Activated T-cell treated with anti-CD3 and anti-CD28 coated beads, Interleukin-2, amount 50 U/mL, for 1 hour (primary cell): Measurements from ENCODE around the gene CADM2.
"Not testable (repeated sequence)": the region's sequence is repeated elsewhere in the genome, so short reads cannot be mapped to it uniquely, and the experiment has no call there.

Experiments used
- DNase-seq: peaks from one replicate; pipeline ENCODE4 v3.0.0-alpha.2; 2020

CADM2 gene

DNA sequence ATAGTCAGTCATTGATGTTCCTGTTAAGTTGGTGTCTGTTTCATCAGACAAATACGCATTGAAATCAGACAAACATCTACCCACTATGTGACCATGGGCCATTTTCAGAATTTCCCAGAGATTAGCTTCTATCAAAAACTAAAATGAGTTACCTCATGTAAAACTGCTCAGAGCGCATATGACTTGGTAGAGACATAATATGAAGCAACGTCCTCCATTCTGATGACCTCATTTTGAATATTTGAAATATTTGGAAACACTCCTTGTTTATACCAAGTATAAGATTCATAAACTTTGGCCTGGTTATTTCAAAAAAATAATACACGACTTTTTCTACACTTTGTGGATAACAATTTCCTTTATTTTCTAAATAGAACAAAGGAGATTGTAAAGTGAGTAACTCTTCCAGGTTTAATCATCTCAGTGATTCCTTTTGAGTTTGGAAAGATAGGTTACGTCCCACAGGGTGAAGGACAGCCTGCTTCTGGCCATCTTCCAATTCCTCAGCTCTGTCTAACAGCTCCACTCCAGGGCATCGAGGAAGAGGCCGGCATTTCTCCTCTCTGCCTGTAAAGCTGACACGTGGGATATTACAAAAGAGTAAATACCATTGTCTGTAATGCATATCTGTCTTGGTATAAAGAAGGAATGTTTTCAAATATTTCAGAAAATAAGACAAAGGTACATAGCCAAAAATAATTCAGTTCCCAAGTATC lies 122.6 kb downstream of the CADM2 start:
- no peak for DNase-seq

DNA sequence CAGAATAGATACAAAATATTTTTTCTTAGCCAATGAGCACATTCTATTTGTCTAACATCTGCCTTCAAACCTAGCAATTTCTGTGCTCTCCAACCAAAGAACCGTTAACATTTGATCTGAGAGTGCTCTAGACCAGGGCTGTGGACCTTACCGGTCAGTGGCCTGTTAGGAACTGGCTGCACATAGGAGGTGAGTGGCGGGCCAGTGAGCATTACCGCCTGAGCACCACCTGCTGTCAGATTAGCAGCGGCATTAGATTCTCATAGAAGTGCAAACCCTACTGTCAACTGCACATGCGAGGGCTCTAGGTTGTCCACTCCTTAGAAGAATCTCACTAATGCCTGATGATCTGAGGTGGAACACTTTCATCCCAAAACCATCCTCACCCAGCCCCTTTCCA lies 131.7 kb downstream of the CADM2 start:
- DNase-seq, result no peak

- DNase-seq, result no peak
Measured at GRCh38 chr3:85100316-85100715, 141.5 kb downstream of the CADM2 start.

DNA sequence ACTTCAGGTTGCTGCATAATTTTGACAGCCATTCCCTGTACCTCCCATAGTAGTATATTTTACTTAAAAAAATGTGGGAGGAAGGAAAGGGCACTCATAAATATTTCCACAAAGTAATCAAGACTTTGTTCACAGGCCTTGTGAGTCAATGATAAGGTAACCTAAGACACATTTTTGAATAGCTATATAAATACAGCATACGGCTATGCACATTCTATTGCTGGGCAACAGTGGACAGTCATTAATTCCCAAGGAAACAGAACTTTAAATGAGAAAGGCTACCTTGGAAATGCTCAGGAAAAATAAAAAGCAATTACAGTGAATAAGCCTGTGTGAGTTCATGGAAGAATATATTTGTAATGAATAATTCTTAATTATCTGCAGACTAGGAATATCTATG lies 144.0 kb downstream of the CADM2 start:
- DNase-seq, result no peak

DNA sequence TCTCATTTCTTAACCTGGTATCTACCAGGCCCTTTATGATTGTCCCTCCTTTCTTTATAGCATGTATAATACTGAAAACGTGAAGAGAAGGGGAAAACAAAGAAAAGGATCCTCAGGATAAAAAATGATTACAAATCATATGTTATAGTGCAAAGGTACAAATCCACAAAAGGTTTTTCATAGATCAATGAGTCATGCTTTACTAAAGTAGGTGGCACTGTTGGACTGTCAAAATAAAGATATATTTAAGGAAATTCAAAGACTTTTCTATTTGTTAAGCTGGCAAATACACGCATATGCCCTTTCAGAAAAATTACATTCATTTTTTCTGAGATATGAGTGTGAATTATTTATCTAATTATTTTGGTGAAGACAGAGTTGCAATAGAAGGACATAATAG lies 151.6 kb downstream of the CADM2 start:
- DNase-seq, result no peak

GRCh38 chr3:85120879-85121278 lies 162.1 kb downstream of the CADM2 start:
- DNase-seq, result no peak

GRCh38 chr3:85132864-85133263 lies 174.1 kb downstream of the CADM2 start:
- not testable (repeated sequence) for DNase-seq

DNA sequence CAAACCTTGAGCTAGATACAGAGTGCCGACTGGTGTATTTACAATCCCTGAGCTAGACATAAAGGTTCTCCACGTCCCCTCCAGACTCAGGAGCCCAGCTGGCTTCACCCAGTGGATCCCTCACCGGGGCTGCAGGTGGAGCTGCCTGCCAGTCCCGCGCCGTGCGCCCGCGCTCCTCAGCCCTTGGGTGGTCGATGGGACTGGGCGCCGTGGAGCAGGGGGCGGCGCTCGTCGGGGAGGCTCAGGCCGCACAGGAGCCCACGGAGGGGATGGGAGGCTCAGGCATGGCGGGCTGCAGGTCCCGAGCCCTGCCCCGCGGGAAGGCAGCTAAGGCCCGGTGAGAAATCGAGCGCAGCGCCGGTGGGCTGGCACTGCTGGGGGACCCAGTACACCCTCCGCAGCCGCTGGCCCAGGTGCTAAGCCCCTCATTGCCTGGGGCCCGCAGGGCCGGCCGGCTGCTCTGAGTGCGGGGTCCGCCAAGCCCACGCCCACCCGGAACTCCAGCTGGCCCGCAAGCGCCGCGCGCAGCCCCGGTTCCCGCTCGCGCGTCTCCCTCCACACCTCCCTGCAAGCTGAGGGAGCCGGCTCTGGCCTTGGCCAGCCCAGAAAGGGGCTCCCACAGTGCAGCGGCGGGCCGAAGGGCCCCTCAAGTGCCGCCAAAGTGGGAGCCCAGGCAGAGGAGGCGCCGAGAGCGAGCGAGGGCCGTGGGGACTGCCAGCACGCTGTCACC lies 175.1 kb downstream of the CADM2 start:
- not testable (repeated sequence) for DNase-seq

GRCh38 chr3:85142626-85143025 lies 183.8 kb downstream of the CADM2 start:
- no peak for DNase-seq

- no peak for DNase-seq
Measured at GRCh38 chr3:85148036-85148435, 189.2 kb downstream of the CADM2 start.

DNA sequence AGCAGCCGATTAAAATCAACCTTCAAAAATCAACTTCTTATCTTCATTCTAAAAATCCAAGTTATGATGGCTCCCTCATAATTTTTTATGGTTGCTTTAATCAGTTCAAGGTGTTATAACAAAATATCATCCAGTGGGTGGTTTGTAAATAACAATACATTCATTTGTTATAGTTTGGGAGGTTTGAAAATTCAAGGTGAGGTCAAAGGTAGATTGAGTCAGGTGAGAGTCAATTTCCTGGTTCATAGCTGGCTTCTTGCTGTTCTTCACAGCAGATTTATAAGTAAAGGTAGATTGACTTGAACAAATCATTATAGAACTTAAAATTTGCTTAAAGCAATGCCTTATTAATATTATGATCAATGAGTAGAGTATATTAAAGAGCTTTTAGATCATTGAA lies 192.8 kb downstream of the CADM2 start:
- no peak for DNase-seq

GRCh38 chr3:85153279-85153678 lies 194.5 kb downstream of the CADM2 start:
- not testable (repeated sequence) for DNase-seq

GRCh38 chr3:85159376-85159775 lies 200.6 kb downstream of the CADM2 start:
- DNase-seq, result no peak

DNA sequence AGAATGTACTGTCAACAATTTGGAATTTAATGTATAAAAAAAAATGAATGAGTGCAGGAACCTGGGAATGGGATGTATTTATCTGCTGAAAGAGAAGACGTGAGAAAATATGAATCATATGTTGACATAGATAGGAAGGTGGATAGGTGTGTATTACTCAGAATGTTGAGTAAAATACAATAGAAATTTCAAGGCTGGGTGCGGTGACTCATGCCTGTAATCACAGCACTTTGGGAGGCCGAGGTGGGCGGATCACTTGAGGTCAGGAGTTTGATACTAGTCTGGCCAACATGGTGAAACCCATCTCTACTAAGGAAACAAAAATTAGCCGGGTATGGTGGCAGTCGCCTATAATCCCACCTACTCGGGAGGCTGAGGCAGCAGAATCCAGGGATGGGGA lies 202.8 kb downstream of the CADM2 start:
- no peak for DNase-seq

- no peak for DNase-seq
Measured at GRCh38 chr3:85162905-85163304, 204.1 kb downstream of the CADM2 start.

- DNase-seq, result no peak
Measured at GRCh38 chr3:85164436-85164835, 205.6 kb downstream of the CADM2 start.

- DNase-seq, result no peak
Measured at GRCh38 chr3:85167576-85167975, 208.8 kb downstream of the CADM2 start.

GRCh38 chr3:85170646-85171045 lies 211.9 kb downstream of the CADM2 start:
- no peak for DNase-seq

DNA sequence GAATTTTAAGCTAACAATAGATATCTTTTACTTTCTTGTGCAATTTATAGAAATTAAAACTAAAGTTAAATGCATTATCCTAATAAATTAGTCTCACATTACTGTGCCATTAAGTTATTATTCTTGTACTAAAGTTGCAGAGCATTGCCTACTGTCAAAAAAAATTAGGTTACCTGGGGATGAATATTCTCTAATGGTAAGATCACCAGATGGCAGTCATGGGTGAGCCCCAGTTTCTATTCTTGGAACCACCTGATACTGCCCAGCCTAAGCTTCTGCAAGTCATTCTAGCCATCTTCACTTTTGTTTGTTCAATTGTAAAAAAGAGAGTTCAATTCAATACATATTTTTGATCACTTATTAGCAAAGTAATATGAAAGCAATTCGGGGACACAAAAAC lies 213.2 kb downstream of the CADM2 start:
- no peak for DNase-seq

- no peak for DNase-seq
Measured at GRCh38 chr3:85176799-85177198, 218.0 kb downstream of the CADM2 start.

GRCh38 chr3:85182975-85183752 lies 224.4 kb downstream of the CADM2 start:
- DNase-seq, result no peak

- no peak for DNase-seq
Measured at GRCh38 chr3:85185495-85185894, 226.7 kb downstream of the CADM2 start.

DNA sequence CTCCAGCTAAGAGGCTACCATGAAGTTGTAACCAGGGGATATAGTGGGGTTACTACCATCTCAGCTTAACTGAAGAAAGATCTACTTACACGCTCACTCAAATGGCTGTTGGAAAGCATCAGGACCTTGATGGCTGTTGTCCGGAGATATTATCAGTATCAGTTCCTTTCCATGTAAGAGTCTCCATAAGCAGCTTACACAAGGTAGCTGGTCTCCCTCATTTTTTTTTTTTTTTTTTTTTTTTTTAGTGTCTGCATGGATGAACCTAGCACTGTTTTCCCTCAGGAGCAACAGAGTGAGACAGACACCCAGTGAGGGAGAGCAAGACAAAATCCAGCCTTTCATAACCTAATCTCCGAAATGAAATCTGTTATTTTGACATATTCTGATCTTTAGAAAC lies 230.9 kb downstream of the CADM2 start:
- no peak for DNase-seq

- DNase-seq, result no peak
Measured at GRCh38 chr3:85193565-85193964, 234.8 kb downstream of the CADM2 start.
